HG02885 (cell line): Measurements from ENCODE around the gene NUP214.
"Not testable (repeated sequence)": the region's sequence is repeated elsewhere in the genome, so short reads cannot be mapped to it uniquely, and the experiment has no call there.

Experiments
- ATAC-seq: cut with Tn5 transposase; IDR thresholded peaks from one replicate; pipeline ENCODE4 v1.9.1; 2021; ENCODE audit warnings: mild to moderate bottlenecking; ENCODE audit not compliant: unreplicated experiment, poor library complexity

The NUP214 gene

GRCh38 chr9:131096269-131097125 is 28.9 kb upstream of the NUP214 start, which contains the start of gene AIF1L:
TSS of gene AIF1L (plus strand) at chr9:131096531. CDS start at chr9:131096630, 99 bp downstream.
- ATAC-seq: no peak

- no peak for ATAC-seq
These were observed 28.0 kb upstream of the NUP214 start for GRCh38 chr9:131097126-131097947.

GRCh38 chr9:131097948-131098278 is 27.5 kb upstream of the NUP214 start:
- ATAC-seq: no peak

GRCh38 chr9:131098391-131099101 is 26.8 kb upstream of the NUP214 start:
- no peak for ATAC-seq

- no peak for ATAC-seq
These were observed 26.2 kb upstream of the NUP214 start for GRCh38 chr9:131099102-131099606.

GRCh38 chr9:131099845-131100244 is 25.5 kb upstream of the NUP214 start:
- ATAC-seq: not testable (repeated sequence)

- no peak for ATAC-seq
These were observed 24.9 kb upstream of the NUP214 start for GRCh38 chr9:131100445-131100844.

GRCh38 chr9:131101207-131101964 is 24.0 kb upstream of the NUP214 start:
- ATAC-seq: no peak

GRCh38 chr9:131103024-131103423 is 22.4 kb upstream of the NUP214 start:
- no peak for ATAC-seq

- no peak for ATAC-seq
These were observed 21.9 kb upstream of the NUP214 start for GRCh38 chr9:131103535-131103934.

GRCh38 chr9:131104016-131104740 is 21.2 kb upstream of the NUP214 start:
- ATAC-seq: no peak

- no peak for ATAC-seq
These were observed 19.4 kb upstream of the NUP214 start for GRCh38 chr9:131105952-131106351.

- no peak for ATAC-seq
These were observed 17.6 kb upstream of the NUP214 start for GRCh38 chr9:131107760-131108159.

GRCh38 chr9:131111186-131111853 is 14.1 kb upstream of the NUP214 start:
- no peak for ATAC-seq

GRCh38 chr9:131111854-131112311 is 13.5 kb upstream of the NUP214 start:
- no peak for ATAC-seq

GRCh38 chr9:131112374-131113154 is 12.8 kb upstream of the NUP214 start:
- no peak for ATAC-seq

GRCh38 chr9:131113655-131114054 is 11.7 kb upstream of the NUP214 start:
- ATAC-seq: no peak

- ATAC-seq: no peak
These were observed 11.3 kb upstream of the NUP214 start for GRCh38 chr9:131114084-131114535.
